HL-60 (cell line): Measurements from ENCODE around the gene ERFE.

Source experiments
- POLR2AphosphoS5 ChIP-seq: IDR thresholded peaks from 2 replicates; pipeline ENCODE4 v1.6.1; 2012; ENCODE audit warnings: low read depth
- TF ChIP-seq, protein P1 (sequence below): IDR thresholded peaks from one replicate; pipeline ENCODE4 v1.5.1; 2011; ENCODE audit warnings: low read length, control low read depth, inconsistent platforms; ENCODE audit not compliant: insufficient read depth
- TF ChIP-seq, protein P2 (sequence below): IDR thresholded peaks from 2 replicates; pipeline ENCODE4 v1.6.1; 2012; ENCODE audit warnings: low read depth; ENCODE audit not compliant: insufficient replicate concordance

DNA sequence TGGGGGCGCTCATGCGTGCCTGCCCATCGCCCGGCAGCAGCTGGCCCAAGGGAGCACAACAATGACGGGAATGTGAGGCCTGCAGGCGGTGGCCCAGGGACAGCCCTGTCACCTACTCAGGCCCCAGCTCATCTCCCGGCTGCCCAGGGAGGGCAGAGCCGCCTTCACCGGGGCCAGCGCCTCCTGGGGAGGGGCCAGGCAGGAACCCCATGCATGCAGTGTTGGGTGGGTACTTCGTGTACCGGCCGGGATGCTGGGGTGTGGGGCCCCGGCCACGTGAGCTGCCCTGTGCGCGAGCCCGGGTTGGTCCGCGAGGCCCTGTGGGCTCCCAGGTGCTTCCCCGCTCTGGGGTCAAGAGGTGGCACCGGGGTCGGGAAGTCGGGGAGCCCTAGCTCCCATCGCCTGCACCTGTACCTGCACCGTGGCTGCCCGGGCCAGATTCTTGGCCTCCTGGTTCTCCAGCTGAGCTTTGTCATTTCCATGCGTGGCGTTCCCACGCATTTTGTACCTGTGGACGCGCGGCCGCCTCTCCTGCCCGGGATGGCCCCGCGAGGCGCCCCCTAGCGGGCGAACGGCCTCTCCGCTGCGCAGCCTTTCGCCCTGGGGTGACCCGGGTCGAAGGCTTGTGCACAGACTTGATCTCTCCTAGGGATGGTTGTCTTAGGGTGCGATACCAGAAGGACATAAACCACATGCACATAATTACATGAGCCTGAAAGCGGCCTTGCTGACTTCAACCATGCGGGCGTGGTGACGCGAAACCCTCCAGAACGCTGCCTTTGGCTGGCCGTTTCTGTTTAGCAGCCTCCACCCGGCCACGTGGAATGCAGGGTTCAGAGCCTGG lies 19.4 kb upstream of the ERFE start:
- TF ChIP-seq, protein P1, sequence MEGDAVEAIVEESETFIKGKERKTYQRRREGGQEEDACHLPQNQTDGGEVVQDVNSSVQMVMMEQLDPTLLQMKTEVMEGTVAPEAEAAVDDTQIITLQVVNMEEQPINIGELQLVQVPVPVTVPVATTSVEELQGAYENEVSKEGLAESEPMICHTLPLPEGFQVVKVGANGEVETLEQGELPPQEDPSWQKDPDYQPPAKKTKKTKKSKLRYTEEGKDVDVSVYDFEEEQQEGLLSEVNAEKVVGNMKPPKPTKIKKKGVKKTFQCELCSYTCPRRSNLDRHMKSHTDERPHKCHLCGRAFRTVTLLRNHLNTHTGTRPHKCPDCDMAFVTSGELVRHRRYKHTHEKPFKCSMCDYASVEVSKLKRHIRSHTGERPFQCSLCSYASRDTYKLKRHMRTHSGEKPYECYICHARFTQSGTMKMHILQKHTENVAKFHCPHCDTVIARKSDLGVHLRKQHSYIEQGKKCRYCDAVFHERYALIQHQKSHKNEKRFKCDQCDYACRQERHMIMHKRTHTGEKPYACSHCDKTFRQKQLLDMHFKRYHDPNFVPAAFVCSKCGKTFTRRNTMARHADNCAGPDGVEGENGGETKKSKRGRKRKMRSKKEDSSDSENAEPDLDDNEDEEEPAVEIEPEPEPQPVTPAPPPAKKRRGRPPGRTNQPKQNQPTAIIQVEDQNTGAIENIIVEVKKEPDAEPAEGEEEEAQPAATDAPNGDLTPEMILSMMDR: peak; percentile 35
- no peak for TF ChIP-seq POLR2AphosphoS5
- TF ChIP-seq, protein P2, sequence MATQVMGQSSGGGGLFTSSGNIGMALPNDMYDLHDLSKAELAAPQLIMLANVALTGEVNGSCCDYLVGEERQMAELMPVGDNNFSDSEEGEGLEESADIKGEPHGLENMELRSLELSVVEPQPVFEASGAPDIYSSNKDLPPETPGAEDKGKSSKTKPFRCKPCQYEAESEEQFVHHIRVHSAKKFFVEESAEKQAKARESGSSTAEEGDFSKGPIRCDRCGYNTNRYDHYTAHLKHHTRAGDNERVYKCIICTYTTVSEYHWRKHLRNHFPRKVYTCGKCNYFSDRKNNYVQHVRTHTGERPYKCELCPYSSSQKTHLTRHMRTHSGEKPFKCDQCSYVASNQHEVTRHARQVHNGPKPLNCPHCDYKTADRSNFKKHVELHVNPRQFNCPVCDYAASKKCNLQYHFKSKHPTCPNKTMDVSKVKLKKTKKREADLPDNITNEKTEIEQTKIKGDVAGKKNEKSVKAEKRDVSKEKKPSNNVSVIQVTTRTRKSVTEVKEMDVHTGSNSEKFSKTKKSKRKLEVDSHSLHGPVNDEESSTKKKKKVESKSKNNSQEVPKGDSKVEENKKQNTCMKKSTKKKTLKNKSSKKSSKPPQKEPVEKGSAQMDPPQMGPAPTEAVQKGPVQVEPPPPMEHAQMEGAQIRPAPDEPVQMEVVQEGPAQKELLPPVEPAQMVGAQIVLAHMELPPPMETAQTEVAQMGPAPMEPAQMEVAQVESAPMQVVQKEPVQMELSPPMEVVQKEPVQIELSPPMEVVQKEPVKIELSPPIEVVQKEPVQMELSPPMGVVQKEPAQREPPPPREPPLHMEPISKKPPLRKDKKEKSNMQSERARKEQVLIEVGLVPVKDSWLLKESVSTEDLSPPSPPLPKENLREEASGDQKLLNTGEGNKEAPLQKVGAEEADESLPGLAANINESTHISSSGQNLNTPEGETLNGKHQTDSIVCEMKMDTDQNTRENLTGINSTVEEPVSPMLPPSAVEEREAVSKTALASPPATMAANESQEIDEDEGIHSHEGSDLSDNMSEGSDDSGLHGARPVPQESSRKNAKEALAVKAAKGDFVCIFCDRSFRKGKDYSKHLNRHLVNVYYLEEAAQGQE: no peak
